K562 (cell line): ENCODE data around the gene UBE2J2. TPM values are rescaled to one million over a fixed set of nuclear protein-coding genes. Genes with fewer than 3 reads are reported as not detected.

ENCODE experiments used
- CHD7 ChIP-seq: fragments of 200-600 bp; sonication (generic); IDR thresholded peaks from one replicate; pipeline ENCODE4 v1.6.1; 2012; ENCODE audit warnings: mild to moderate bottlenecking, low read depth, low read length, inconsistent platforms
- KHSRP ChIP-seq: fragments of 450-650 bp; IDR thresholded peaks from 2 replicates; pipeline ENCODE4 v1.6.1; 2017
- MAZ ChIP-seq, 2 experiments: fragments of 450-650 bp in 1 of 2; sonication (generic) in 1 of 2; formaldehyde crosslinking; IDR thresholded peaks in 1 of 2; conservative IDR thresholded peaks in 1 of 2; 2 replicates each; pipeline versions ENCODE4 v1.4.0 to v1.5.0; 2020; ENCODE audit warnings: mild to moderate bottlenecking in 1 of 2, missing genetic modification reagents in 1 of 2
- NR0B1 ChIP-seq: fragments of 450-650 bp; IDR thresholded peaks from one replicate; pipeline ENCODE4 v1.6.1; 2018; ENCODE audit warnings: mild to moderate bottlenecking, moderate library complexity; ENCODE audit not compliant: partially characterized antibody
- POLR2AphosphoS2 ChIP-seq: IDR thresholded peaks from 2 replicates; pipeline ENCODE4 v1.6.1; 2012; ENCODE audit warnings: low read length, improper control_type of control experiment
- SIX5 ChIP-seq, 2 experiments: IDR thresholded peaks; 2 replicates each; pipeline ENCODE4 v1.6.1; 2011; ENCODE audit warnings: low read length in 2 of 2, borderline replicate concordance in 1 of 2, low read depth in 1 of 2, mild to moderate bottlenecking in 1 of 2, moderate library complexity in 1 of 2; ENCODE audit not compliant: insufficient read depth in 1 of 2
- WHSC1 ChIP-seq: IDR thresholded peaks from one replicate; pipeline ENCODE4 v1.6.1; 2012; ENCODE audit warnings: low read length, control low read depth, inconsistent platforms
- ZNF609 ChIP-seq: sonication (generic); formaldehyde crosslinking; IDR thresholded peaks from 2 replicates; pipeline ENCODE4 v1.8.1; 2023; ENCODE audit warnings: missing genetic modification reagents, mild to moderate bottlenecking, borderline replicate concordance
- polyA plus RNA-seq, 8 experiments: library from polyadenylated mRNA; depleted of rRNA in 4 of 8; stranded (reverse) in 5 of 8; unstranded in 3 of 8; fragments of >200 nt; fragmentation: Nextera tagmentation in 2 of 8; fragmentation: Illumina TruSeq in 1 of 8; extraction: Ambion mirVana in 2 of 8; extraction: Trizol in 1 of 8; gene quantifications; 2 replicates each; pipeline versions ENCODE4 v1.2.1 to v1.2.3, GENCODE V29; 2011 to 2014; ENCODE audit warnings: inconsistent platforms in 1 of 8, missing spikeins in 1 of 8
- total RNA-seq, 7 experiments: library from RNA; depleted of rRNA in 6 of 7; stranded (reverse); fragments of >200 nt in 6 of 7; fragmentation: Illumina TruSeq in 2 of 7; extraction: Trizol in 2 of 7; gene quantifications; 2 replicates each; pipeline versions ENCODE4 v1.2.1 to v1.2.3, GENCODE V29; 2011 to 2021; ENCODE audit warnings: low replicate concordance in 1 of 7

UBE2J2 gene
- total and polyA plus RNA-seq, 9 of the 15 experiments (the other 6 are each of a cell fraction or from before 2014, with no cell fraction given) = 0.93 to 112 (median 75.5) TPM

GRCh38 chr1:1231400-1232207 lies 42.0 kb downstream of the UBE2J2 start, which contains the start of gene SDF4 (continued):
- TF ChIP-seq CHD7 (no peak), WHSC1 (no peak), NR0B1 (no peak), ZNF609 (CRISPR knock-in tag) (no peak), SIX5 (IDR thresholded peaks at IDR 0.05; ENCODE audit: borderline replicate concordance in 1 of 2, insufficient read depth in 1 of 2, low read depth in 1 of 2, low read length in 2 of 2) (peak; percentile 62 to 71; a peak in 2 of 4 replicates), KHSRP (no peak), POLR2AphosphoS2 (no peak), MAZ (CRISPR knock-in tag; conservative IDR thresholded peaks at IDR 0.05 in 1 of 2, IDR thresholded peaks at IDR 0.05 in 1 of 2) (peak; percentile 87 to 92)
